GM12878 (cell line): ENCODE results near the gene KLHL1. TPM values are rescaled to one million over a fixed set of nuclear protein-coding genes. Genes with fewer than 3 reads are reported as not detected.

Experiments
- ATAC-seq: fragments of 200-7000 bp; cut with Tn5 transposase; 3 replicates; pipeline ENCODE4 v1.9.1; 2020; ENCODE audit warnings: mild to moderate bottlenecking, moderate library complexity
- BruUV-seq: library from RNA; stranded (reverse); fragments of 400-500 nt; replicated peaks from 2 replicates; lab custom pipeline; 2021; lab: Mats Ljungman, UMichigan
- CTCF ChIA-PET: fragments of 300-600 bp; sonication (Branson Sonifier 250); formaldehyde crosslinking; extraction: SDS; loops from one replicate; lab custom pipeline; 2021; ENCODE audit warnings: inconsistent platforms; lab: Yijun Ruan, JAX
- POLR2A ChIA-PET: fragments of 350-600 bp; formaldehyde crosslinking; extraction: SDS; loops from one replicate; lab custom pipeline; 2021; ENCODE audit warnings: inconsistent platforms; lab: Charles Lee
- RAD21 ChIA-PET: fragments of 300-600 bp; sonication (Branson Sonifier 250); formaldehyde crosslinking; loops from one replicate; lab custom pipeline; 2023; ENCODE audit warnings: antibody characterized with exemption; ENCODE audit not compliant: unreplicated experiment; lab: Charles Lee
- SMC1A ChIA-PET: fragments of 300-600 bp; sonication (Branson Sonifier 250); formaldehyde crosslinking; loops from one replicate; lab custom pipeline; 2023; ENCODE audit not compliant: unreplicated experiment, uncharacterized antibody; lab: Charles Lee
- DNase-seq: peaks from one replicate; pipeline ENCODE4 v3.0.0-alpha.2; 2011; ENCODE audit warnings: low read depth, low spot score
- FAIRE-seq: peaks from 3 replicates; lab custom pipeline; 2011; peaks lifted over from hg19 to GRCh38; lab: Jason Lieb, UNC
- H2AFZ ChIP-seq: 2 replicates; pipeline ENCODE4 v1.6.0; 2011; ENCODE audit warnings: low read depth, low read length, control low read depth; ENCODE audit not compliant: control insufficient read depth
- H3K27ac ChIP-seq: 2 replicates; pipeline ENCODE4 v1.5.1; 2011; ENCODE audit warnings: control low read depth; ENCODE audit not compliant: control insufficient read depth, insufficient read depth
- H3K27me3 ChIP-seq, 2 experiments: replicated peaks in 1 of 2; 2 replicates each; pipeline versions ENCODE4 v1.6.0 to v1.6.1; 2011; ENCODE audit warnings: low read length in 1 of 2; ENCODE audit not compliant: control insufficient read depth in 2 of 2, insufficient read depth in 2 of 2
- H3K36me3 ChIP-seq, 2 experiments: 2 replicates each; pipeline ENCODE4 v1.5.1; 2011; ENCODE audit warnings: low read length in 1 of 2; ENCODE audit not compliant: control insufficient read depth in 2 of 2, insufficient read depth in 2 of 2
- H3K4me1 ChIP-seq: 2 replicates; pipeline ENCODE4 v1.6.1; 2011; ENCODE audit warnings: mild to moderate bottlenecking, low read length, moderate library complexity, mixed read lengths; ENCODE audit not compliant: control insufficient read depth, insufficient read depth
- H3K4me2 ChIP-seq: 2 replicates; pipeline ENCODE4 v1.6.0; 2011; ENCODE audit warnings: control low read depth; ENCODE audit not compliant: control insufficient read depth, insufficient read depth
- H3K4me3 ChIP-seq: fragments of 200-600 bp; sonication (generic); 2 replicates; pipeline ENCODE4 v1.5.1; 2016
- H3K79me2 ChIP-seq: 2 replicates; pipeline ENCODE4 v1.6.0; 2011; ENCODE audit warnings: low read length; ENCODE audit not compliant: control insufficient read depth, insufficient read depth
- H3K9ac ChIP-seq: 2 replicates; pipeline ENCODE4 v1.8.0; 2011; ENCODE audit warnings: low read length, control low read depth, mixed read lengths; ENCODE audit not compliant: control insufficient read depth, insufficient read depth
- H3K9me3 ChIP-seq: replicated peaks from 3 replicates; pipeline ENCODE4 v1.5.1; 2011; ENCODE audit warnings: mild to moderate bottlenecking, low read length; ENCODE audit not compliant: control insufficient read depth, insufficient read depth
- H4K20me1 ChIP-seq: 2 replicates; pipeline ENCODE4 v1.6.0; 2011; ENCODE audit not compliant: control insufficient read depth, insufficient read depth
- DPF2 ChIP-seq: fragments of 450-650 bp; IDR thresholded peaks from 2 replicates; pipeline ENCODE4 v1.6.1; 2017; ENCODE audit warnings: mild to moderate bottlenecking
- EGR1 ChIP-seq, 2 experiments: IDR thresholded peaks; 1 replicate in 1 of 2; 2 replicates in 1 of 2; pipeline ENCODE4 v1.6.1; 2011 to 2012; ENCODE audit warnings: low read depth in 2 of 2, low read length in 2 of 2, borderline replicate concordance in 1 of 2, mild to moderate bottlenecking in 1 of 2, moderate library complexity in 1 of 2
- MEF2A ChIP-seq: IDR thresholded peaks from 2 replicates; pipeline ENCODE4 v1.6.1; 2011; ENCODE audit warnings: low read depth, mild to moderate bottlenecking, low read length, moderate library complexity; ENCODE audit not compliant: insufficient read depth
- RFX5 ChIP-seq: IDR thresholded peaks from 2 replicates; pipeline ENCODE4 v1.6.1; 2011; ENCODE audit warnings: low read depth, low read length, improper control_type of control experiment
- in situ Hi-C: fragments of 300-500 bp; cut with MboI; formaldehyde crosslinking; loops from 9 replicates; pipeline ENCODE4 v1.14.3; 2018; ENCODE audit warnings: mixed read lengths
- intact Hi-C: fragments of 100-400 bp; cut with micrococcal nuclease; formaldehyde crosslinking; loops from one replicate; pipeline ENCODE4 v1.14.2; 2022; ENCODE audit not compliant: unreplicated experiment
- polyA plus RNA-seq, 11 experiments: library from polyadenylated mRNA; depleted of rRNA in 4 of 11; unstranded in 6 of 11; stranded (reverse) in 5 of 11; fragments of >200 nt; fragmentation: Nextera tagmentation in 4 of 11; fragmentation: Illumina TruSeq in 1 of 11; extraction: Ambion mirVana in 4 of 11; extraction: Trizol in 1 of 11; gene quantifications; 1 replicate in 1 of 11; 2 replicates in 10 of 11; pipeline versions ENCODE4 v1.2.1 to v1.2.3, GENCODE V29; 2011 to 2016; ENCODE audit warnings: inconsistent platforms in 2 of 11, missing spikeins in 2 of 11, low read depth in 1 of 11
- total RNA-seq, 4 experiments: library from RNA; depleted of rRNA in 3 of 4; stranded (reverse); fragments of >200 nt in 3 of 4; fragmentation: Illumina TruSeq in 1 of 4; extraction: Trizol in 1 of 4; gene quantifications; 2 replicates each; pipeline versions ENCODE4 v1.2.1 to v1.2.3, GENCODE V29; 2013 to 2021
- TF ChIP-seq, protein P1 (sequence below): fragments of 450-650 bp; IDR thresholded peaks from 2 replicates; pipeline ENCODE4 v1.6.1; 2016; ENCODE audit warnings: mild to moderate bottlenecking
- TF ChIP-seq, protein P2 (sequence below): IDR thresholded peaks from 2 replicates; pipeline ENCODE4 v1.6.1; 2011; ENCODE audit warnings: mild to moderate bottlenecking, low read depth, low read length, moderate library complexity; ENCODE audit not compliant: insufficient replicate concordance

Gene KLHL1
- total and polyA plus RNA-seq, 10 of the 15 experiments (the other 5 are each of a cell fraction or from before 2014, with no cell fraction given) = 0.02 to 0.13 (median 0.05) TPM; not detected in 2

DNA sequence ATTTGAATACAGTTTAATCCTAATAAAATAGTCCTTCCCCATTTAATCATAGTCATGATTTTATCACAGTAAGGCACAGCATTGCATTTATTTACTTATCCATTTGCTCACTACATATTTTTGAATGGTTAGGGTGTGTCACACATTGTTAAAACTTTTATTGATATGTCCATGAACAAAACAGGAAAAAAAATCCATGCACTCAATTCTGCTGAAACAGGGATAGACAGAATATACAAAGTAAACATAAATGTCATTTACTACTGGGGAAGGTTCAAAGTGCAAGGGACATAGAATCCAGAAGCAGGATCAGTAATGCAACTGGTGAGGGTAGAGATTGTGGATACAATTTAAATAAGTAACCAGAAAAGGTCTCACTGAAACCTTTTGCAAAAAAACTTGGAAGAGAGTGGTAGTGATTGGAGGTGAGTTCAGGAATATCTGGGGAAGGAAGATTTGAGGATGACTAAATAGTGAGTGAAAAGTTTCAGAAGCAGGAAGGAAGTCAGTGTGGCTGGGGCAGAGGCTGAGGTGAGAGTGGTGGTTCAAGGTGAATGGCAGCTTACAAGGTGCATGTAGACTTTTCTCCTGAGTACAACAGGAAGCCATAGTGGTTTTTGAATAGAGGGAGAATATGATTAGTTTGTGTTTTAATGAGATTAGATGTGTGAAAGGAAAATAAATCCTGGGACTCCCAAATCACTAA, 387.8 kb downstream of the KLHL1 start:
- Histone ChIP-seq H3K4me3 (no peak overlapping the region), H3K27me3 (no peaks in the 10 kb centered on the region), H3K9me3 (no peaks in the 10 kb centered on the region), H4K20me1 (no peaks in the 10 kb centered on the region), H3K9ac (no peak overlapping the region), H3K4me1 (no peaks in the 10 kb centered on the region), H3K79me2 (no peaks in the 10 kb centered on the region), H3K4me2 (no peak overlapping the region), H3K36me3 (no peaks in the 10 kb centered on the region), H3K27ac (no peak overlapping the region), H2AFZ (no peak overlapping the region)
- no peak for FAIRE-seq
- no TSS peak for BruUV-seq
- ChIA-PET SMC1A (interaction anchor here (0.9 to 1.0 kb wide), 2 partner anchors 17 to 166 kb away, joined by 3 to 4 read pairs; no protein-coding TSS in a partner anchor), RAD21 (no interaction called here), CTCF (no interaction called here), POLR2A (interaction anchor here (0.6 kb wide), 1 partner anchor 366 kb away, joined by 4 read pairs; no protein-coding TSS in a partner anchor)
- DNase-seq = no peak
- intact Hi-C loops (no loop called here), in situ Hi-C loops (no loop called here)
- ATAC-seq = no peak
- TF ChIP-seq, protein P1, sequence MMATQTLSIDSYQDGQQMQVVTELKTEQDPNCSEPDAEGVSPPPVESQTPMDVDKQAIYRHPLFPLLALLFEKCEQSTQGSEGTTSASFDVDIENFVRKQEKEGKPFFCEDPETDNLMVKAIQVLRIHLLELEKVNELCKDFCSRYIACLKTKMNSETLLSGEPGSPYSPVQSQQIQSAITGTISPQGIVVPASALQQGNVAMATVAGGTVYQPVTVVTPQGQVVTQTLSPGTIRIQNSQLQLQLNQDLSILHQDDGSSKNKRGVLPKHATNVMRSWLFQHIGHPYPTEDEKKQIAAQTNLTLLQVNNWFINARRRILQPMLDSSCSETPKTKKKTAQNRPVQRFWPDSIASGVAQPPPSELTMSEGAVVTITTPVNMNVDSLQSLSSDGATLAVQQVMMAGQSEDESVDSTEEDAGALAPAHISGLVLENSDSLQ = no peak
- TF ChIP-seq RFX5 = no peak
- no peak for TF ChIP-seq DPF2
- TF ChIP-seq, protein P2, sequence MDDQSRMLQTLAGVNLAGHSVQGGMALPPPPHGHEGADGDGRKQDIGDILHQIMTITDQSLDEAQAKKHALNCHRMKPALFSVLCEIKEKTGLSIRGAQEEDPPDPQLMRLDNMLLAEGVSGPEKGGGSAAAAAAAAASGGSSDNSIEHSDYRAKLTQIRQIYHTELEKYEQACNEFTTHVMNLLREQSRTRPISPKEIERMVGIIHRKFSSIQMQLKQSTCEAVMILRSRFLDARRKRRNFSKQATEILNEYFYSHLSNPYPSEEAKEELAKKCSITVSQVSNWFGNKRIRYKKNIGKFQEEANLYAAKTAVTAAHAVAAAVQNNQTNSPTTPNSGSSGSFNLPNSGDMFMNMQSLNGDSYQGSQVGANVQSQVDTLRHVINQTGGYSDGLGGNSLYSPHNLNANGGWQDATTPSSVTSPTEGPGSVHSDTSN = no peak
- no peak for TF ChIP-seq MEF2A
- TF ChIP-seq EGR1 (IDR thresholded peaks at IDR 0.05; ENCODE audit: borderline replicate concordance in 1 of 2, low read depth in 2 of 2, low read length in 2 of 2) = no peak
